Right ventricle myocardium inferior (tissue), 1 donor: ENCODE data around the gene NOL9. TPM values are rescaled to one million over a fixed set of nuclear protein-coding genes. Genes with fewer than 3 reads are reported as not detected.
A peak's percentile ranks its signal among the peaks of the same experiment; 100 is the strongest.
"Not testable (repeated sequence)": the region's sequence is repeated elsewhere in the genome, so short reads cannot be mapped to it uniquely, and the experiment has no call there.

ENCODE experiments used
- ATAC-seq: fragments of 200-7000 bp; cut with Tn5 transposase; one replicate; pipeline ENCODE4 v1.9.1; 2020; ENCODE audit warnings: mild to moderate bottlenecking, moderate library complexity
- DNase-seq: peaks from one replicate; pipeline ENCODE4 v3.0.0; 2021; ENCODE audit errors: missing footprints
- intact Hi-C: fragments of 100-400 bp; cut with DNase I; formaldehyde crosslinking; loops from one replicate; pipeline ENCODE4 v1.11.0; 2022
- total RNA-seq: library from RNA; stranded (reverse); fragmentation: NEBNext Ultra II Directional; extraction: Animal tissue kit (Norgen Biotek cat#: 25700); gene quantifications from one replicate; pipeline ENCODE4 v1.2.1, GENCODE V29; 2021
- donor health status: DM: no; HTN: yes; CAD: no; lungs with severe emphysema.

Gene NOL9
- total RNA-seq, 1 donor from 2014 or later, result 12.6 TPM

DNA sequence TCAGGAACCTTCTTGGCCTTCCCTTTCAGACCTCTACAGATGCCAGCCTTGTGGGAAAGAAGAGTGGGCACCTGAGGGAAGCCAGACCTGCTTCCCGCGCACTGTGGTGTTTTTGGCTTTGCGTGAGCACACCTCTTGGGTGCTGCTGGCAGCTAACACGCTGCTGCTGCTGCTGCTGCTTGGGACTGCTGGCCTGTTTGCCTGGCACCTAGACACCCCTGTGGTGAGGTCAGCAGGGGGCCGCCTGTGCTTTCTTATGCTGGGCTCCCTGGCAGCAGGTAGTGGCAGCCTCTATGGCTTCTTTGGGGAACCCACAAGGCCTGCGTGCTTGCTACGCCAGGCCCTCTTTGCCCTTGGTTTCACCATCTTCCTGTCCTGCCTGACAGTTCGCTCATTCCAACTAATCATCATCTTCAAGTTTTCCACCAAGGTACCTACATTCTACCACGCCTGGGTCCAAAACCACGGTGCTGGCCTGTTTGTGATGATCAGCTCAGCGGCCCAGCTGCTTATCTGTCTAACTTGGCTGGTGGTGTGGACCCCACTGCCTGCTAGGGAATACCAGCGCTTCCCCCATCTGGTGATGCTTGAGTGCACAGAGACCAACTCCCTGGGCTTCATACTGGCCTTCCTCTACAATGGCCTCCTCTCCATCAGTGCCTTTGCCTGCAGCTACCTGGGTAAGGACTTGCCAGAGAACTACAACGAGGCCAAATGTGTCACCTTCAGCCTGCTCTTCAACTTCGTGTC is 24.5 kb upstream of the NOL9 start:
- intact Hi-C loops, result no loop called here
- ATAC-seq (no peak), DNase-seq (no peak)

DNA sequence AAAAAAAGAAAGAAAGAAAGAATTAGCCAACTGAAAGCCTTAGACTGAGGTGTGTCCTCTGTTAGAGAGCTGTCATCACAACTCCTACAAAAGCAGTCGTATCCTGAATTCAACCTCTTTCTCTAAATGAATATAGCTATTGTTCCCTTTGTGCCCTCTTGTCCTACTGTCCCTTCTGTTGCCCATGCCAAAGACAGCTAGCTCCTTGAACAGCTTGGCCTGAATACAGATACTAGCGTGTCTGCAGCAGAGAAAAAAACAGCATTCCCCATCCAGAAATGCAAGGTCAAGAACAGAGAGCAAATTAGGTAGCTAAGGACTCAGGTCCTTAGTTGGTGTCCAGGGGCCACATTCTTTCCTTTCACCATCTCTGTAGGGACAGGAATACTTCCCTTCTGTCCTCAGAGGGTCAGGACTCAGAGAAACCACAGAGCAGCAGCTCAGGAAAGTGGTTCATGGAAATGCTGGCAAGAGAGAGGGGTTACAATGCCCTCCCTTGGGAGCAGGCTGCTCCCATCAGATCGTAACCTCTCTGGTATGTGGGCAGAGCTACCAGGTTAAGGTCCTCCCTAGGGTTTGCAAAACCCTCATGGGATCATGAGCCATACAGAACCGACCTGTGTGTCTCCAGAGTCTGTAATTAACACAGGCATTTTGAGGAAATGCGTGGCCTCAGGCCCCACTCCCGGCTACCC is 23.7 kb upstream of the NOL9 start:
- DNase-seq (no peak), ATAC-seq (no peak)
- intact Hi-C loops, result no loop called here

- intact Hi-C loops, result no loop called here
- no peak for DNase-seq
- ATAC-seq, result no peak
These were observed 20.5 kb upstream of the NOL9 start for GRCh38 chr1:6574818-6575217.

GRCh38 chr1:6574025-6574620 is 19.8 kb upstream of the NOL9 start:
- ATAC-seq (no peak), DNase-seq (no peak)
- intact Hi-C loops, result no loop called here

- no peak for DNase-seq
- intact Hi-C loops, result no loop called here
- no peak for ATAC-seq
These were observed 18.5 kb upstream of the NOL9 start for GRCh38 chr1:6572653-6573383.

GRCh38 chr1:6570987-6571386 is 16.7 kb upstream of the NOL9 start:
- ATAC-seq, result no peak
- intact Hi-C loops, result no loop called here
- DNase-seq, result no peak

GRCh38 chr1:6570100-6570499 is 15.8 kb upstream of the NOL9 start:
- no peak for ATAC-seq
- intact Hi-C loops, result no loop called here
- DNase-seq, result no peak

DNA sequence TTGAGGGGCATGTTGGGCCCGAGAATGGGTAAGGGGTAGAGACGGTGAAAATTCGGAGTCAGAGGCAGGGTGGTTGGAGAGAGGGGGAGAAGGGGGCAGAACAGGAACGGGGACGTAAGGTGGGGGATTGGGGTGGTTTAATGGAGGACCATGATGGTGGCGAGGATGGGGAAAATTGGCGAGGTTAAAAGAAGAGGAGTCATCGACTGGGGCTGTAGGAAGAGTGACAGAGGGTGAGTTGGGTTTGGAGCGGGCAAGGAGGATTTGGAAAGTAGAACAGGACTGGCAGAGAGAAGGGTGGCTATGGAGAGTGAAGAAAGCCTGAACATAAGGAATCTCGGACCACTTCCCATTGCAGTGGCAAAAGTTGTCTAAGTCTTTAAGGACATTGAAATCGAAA is 14.7 kb upstream of the NOL9 start:
- ATAC-seq (no peak), DNase-seq (no peak)
- intact Hi-C loops, result no loop called here

DNA sequence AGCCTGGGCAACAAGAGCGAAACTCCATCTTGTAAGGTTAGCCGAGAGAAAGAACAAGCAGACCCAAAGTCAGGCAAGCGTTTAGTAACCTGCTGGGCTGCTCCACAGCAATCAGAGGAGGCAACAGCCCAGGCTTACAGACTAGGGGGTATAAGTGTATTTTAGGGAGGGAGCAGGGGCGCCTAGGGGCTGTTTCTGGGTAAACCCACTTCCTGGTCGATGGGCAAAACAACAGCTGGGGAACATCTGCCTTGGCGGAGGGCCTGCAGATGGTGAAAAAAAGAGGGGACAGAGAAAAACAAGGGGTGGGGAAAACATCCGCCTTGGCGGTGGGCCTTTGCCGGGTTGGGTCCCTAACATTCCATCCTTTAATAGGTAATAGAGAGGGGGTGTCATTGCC is 6.0 kb upstream of the NOL9 start:
- ATAC-seq (no peak), DNase-seq (no peak)

DNA sequence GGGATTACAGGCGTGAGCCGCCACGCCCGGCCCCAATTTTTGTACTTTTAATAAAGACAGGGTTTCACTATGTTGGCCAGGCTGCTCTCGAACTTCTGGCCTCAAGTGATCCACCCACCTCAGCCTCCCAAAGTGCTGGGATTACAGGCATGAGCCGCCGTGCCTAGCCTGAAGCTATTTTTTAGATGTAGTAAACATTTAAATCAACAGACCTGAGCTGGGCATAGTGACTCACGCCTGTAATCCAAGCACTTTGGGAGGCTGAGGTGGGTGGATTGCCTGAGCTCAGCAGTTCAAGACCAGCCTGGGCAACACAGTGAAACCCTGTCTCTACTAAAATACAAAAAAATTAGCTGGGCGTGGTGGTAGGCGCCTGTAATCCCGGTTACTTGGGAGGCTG is 4.8 kb upstream of the NOL9 start:
- ATAC-seq, intact Hi-C loops, DNase-seq: not testable (repeated sequence)

More for the DNA sequence above, 6.0 kb upstream of the NOL9 start:
- intact Hi-C loops, result no loop called here

GRCh38 chr1:6557597-6557996 is 3.3 kb upstream of the NOL9 start:
- ATAC-seq (no peak), DNase-seq (no peak)
- intact Hi-C loops, result no loop called here

GRCh38 chr1:6554907-6555778 is 830 bp upstream of the NOL9 start, which contains the start of gene TAS1R1:
Gene TAS1R1, plus strand, starts transcription at chr1:6555307. Its CDS starts 67 bp downstream, at chr1:6555374.
- ATAC-seq (peak; percentile 19), DNase-seq (no peak)
- intact Hi-C loops, result loop anchor here (1.0 to 5.0 kb wide), 2 partner anchors 46 to 72 kb away; no protein-coding TSS in a partner anchor

- DNase-seq, result no peak
- ATAC-seq, result no peak
- intact Hi-C loops, result no loop called here
These were observed 7.0 kb downstream of the NOL9 start for GRCh38 chr1:6547301-6547700.

DNA sequence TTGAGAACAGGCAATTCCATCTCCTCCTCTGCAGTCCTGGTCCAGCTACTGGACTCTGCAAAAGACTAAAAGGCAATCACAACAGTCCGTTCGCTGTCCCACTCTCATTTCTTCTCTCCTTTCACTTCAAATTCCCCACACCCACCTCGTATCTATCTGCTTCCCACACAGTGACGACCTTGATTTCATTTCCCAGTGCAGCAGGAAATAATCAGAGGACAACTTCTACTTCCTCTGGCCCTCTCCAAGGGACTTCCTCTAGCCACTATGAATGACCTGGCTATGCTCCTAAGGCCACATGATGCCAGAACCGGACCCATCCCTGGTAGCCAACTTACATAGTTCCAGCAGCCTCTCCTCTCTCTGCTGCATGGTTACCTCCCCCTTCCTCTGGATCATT is 8.0 kb downstream of the NOL9 start:
- intact Hi-C loops, result no loop called here
- DNase-seq (no peak), ATAC-seq (peak; percentile 46)

DNA sequence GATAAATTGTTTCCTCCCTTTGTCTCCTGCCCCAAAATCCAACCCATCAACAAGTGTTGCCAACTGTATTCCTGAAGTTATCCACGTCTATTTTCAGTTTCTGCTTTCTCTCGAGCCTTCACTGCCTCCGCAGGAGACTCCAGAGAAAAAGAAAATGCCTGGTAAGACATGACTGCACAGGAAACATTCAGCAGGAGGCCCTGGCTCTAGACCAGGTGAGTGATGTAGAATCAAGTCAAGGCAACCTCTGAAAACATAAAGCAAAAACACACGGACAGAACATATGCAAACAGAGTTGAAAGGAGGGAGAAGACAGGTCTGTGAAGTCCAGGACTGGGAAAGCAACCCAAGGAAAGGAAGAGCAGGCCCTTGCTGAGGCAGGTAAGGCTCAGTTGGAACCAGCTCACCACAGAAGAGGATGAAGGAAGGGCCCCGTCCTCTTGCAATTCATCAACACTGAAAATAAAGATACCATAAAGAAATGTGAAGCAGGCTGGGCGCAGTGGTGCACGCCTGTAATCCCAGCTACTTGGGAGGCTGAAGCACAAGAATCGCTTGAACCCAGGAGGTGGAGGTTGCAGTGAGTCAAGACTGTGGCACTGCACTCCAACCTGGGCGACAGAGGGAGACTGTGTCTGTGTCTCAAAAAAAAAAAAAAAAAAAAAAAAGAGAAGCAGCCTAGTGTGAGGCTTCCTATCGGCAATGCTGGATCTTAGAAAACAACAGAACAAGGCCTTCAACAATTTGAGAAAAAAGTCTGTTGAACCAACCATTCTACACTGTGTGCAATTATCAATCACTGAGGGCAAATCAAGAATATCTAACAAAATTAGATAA is 8.8 kb downstream of the NOL9 start:
- no peak for DNase-seq
- intact Hi-C loops, result no loop called here
- ATAC-seq, result no peak

GRCh38 chr1:6544831-6545230 is 9.5 kb downstream of the NOL9 start:
- intact Hi-C loops, result no loop called here
- no peak for ATAC-seq
- no peak for DNase-seq

GRCh38 chr1:6538956-6539355 is 15.4 kb downstream of the NOL9 start:
- ATAC-seq, result no peak
- no peak for DNase-seq
- intact Hi-C loops, result no loop called here

- no peak for ATAC-seq
- no peak for DNase-seq
- intact Hi-C loops, result no loop called here
These were observed 18.0 kb downstream of the NOL9 start for GRCh38 chr1:6536291-6536690.
